ENCODE data around the gene MEF2A. TPM values are rescaled to one million over a fixed set of nuclear protein-coding genes. Genes with fewer than 3 reads are reported as not detected.
"Not testable (repeated sequence)": the region's sequence is repeated elsewhere in the genome, so short reads cannot be mapped to it uniquely, and the experiment has no call there.

Gene MEF2A
- polyA plus RNA-seq, 1 donor: 56.4 TPM

DNA sequence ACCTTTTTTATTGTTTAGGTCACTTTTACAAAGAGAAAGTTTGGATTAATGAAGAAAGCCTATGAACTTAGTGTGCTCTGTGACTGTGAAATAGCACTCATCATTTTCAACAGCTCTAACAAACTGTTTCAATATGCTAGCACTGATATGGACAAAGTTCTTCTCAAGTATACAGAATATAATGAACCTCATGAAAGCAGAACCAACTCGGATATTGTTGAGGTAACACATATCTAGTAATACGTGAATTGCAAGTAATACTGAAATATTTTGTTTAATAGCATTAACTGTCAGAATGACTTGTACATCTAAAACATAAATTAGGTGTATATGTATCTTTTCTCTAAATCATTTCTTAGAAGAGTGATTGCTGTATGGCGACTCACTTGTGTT lies 79.8 kb downstream of the MEF2A start:
- no peak for DNase-seq (ENCODE audit: low read depth)

DNA sequence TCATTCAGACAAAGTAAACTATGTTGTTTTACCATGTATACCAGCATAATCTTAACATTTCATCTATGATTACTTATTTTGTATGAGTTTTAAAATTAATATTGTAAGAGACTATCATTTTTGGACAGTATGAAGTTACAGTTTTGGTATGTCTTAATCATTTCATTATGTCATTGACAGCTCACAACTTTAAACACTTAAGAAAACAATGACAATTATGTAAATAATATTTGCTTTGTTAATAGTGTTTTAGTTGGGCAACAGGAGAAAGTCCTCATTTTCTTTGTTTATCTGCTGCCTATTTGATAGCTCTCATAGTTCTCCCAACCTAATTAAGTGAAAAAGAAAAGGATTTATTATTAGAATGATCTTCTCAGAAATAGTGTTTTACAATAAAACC lies 80.2 kb downstream of the MEF2A start:
- DNase-seq (ENCODE audit: low read depth): no peak

DNA sequence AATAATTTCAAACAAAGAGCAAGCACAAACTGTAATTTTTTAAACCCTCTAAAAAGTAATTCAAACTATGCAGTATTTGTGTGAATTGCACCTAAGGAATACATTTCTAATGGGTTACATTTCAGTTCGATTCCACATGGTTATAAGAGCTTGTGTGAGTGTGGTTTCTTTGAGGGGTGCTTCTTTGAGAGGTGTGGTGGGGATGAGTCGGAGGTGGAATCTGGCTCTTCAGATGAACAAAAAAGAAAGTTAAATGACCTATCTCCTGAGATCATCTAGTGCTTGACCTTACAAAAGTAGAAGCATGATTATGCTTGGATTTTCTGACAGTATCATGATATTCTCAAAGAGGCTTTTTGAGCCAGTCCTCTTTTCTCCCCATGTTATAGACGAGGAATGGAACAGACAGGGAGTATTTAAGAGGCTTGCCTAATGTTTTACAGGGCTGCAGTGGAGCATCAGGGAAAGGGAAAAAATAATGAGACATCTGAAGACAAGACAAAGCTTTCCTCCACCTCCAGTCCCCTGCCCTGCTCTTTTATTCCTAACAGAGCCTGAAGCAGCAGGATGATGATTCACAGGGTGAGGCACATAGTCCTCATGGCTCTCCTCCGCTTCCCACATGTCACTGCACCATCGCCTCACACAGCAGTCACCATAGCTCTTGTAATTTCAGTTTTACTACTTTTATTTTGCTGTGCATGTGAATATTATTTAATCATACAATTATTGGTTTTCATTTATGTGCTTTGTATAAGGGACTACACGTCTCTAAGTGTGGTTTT lies 85.4 kb downstream of the MEF2A start:
- DNase-seq (ENCODE audit: low read depth): no peak

DNA sequence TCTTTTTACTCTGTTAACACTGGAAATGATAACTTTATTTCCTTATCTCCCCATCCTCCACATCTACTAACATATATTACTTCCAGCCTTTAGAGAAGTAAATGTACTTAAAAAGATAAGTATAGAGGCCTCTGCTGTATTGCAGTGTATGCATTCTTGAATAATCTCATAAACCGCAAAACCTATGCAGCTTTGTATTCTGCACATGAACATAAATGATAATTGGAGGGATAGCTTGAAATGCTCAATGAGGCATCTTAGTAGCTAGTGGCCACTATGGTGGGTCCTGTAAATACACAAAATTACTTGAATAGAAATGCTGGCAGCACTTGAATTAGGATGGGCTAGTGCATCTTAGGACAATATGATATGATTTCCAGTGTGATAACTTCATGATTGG lies 90.4 kb downstream of the MEF2A start:
- no peak for DNase-seq (ENCODE audit: low read depth)

DNA sequence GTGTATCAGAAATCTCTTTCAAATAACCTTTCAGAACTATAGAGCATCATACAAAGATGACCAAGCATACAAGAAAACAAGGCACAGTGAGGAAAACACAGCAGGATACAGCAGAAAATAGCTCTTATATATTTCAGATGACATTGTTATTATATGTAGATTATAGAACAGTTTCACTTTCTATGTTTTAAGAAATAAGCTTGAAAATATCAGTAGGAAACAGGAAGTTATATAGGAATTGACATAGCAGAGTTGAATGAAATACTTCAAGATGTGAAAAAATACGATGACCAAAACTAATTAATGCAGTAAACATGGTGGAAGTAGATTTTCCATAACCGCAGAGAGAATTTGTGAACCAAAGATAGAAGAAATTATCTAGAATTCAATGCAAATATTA lies 92.2 kb downstream of the MEF2A start:
- no peak for DNase-seq (ENCODE audit: low read depth)

DNA sequence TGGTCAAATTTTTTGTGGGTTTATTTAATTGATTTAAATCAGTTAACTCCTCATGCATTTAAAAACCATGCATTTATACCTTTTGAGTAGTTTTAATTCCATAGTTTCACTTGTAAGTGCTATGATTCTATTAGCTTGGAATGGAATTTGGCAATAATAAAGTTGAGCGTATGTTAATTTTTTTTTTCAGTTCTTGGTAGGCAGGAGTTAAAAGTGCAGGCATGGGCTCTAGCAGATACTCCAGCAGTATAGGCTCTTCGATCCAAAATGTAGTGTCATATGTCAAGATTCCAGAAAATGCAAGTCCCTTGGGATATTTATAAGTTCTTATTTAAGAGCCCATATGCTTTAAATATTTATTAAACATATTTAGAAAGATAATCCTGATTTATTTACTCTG lies 97.1 kb downstream of the MEF2A start:
- DNase-seq (ENCODE audit: low read depth): peak; percentile 28

DNA sequence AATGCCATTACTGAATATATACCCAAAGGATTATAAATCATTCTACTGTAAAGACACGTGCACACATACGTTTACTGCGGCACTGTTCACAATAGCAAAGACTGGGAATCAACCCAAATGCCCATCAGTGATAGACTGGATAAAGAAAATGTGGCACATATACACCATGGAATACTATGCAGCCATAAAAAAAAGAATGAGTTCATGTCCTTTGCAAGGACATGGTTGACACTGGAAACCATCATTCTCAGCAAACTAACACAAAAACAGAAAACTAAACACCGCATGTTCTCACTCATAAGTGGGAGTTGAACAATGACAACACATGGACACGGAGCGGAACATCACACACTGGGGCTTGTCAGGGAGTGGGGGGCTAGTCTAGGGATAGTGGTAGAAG lies 100.3 kb downstream of the MEF2A start:
- not testable (repeated sequence) for DNase-seq (ENCODE audit: low read depth)

DNA sequence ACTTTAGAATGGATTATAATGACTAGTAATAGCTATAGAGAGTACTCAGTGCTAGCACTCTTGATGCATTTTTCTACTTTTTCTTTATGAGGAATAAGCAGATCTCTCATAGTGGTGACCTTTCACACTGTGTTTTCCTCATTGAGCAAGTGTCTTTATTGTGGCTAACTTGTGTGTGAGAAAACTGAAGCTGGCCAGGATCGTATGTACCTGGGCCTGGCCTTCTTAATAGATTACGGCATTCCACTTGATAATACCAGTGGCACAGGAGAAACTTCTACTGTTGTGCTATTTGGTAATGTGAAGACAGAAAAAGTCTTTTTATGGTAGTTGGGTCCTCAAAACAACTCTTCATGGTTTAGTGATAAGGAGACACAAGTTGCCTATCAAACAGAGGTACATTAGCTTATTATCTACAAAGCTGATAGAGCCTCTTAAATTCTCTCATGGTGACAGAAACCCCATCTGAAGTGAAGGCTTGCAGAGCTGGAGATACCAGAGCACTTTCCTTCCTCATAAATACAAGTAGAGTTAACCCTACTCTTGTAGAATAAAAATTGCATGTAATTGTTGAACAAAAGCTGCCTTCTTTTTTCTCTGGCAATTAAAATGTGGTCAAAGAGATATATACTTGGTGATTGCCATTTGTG lies 102.9 kb downstream of the MEF2A start:
- no peak for DNase-seq (ENCODE audit: low read depth)

DNA sequence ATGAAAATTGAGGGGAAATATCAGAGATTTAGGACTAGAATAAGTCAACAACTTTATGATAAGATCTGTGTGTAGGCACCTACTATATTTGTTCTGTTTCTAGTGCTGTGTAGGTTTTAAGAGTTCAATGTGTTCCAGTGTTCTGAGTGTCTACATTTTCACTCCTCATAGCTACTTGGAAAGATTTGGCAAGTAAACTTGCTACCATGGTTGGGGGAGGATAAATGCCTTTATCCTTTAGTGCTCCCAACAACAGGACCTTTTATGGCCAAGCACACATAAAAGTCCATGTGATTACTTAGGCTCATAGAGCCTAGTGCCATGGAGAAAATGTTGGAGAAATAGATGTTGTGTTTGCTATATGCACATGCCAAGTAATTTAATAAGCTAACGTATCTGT lies 103.5 kb downstream of the MEF2A start:
- DNase-seq (ENCODE audit: low read depth): no peak

DNA sequence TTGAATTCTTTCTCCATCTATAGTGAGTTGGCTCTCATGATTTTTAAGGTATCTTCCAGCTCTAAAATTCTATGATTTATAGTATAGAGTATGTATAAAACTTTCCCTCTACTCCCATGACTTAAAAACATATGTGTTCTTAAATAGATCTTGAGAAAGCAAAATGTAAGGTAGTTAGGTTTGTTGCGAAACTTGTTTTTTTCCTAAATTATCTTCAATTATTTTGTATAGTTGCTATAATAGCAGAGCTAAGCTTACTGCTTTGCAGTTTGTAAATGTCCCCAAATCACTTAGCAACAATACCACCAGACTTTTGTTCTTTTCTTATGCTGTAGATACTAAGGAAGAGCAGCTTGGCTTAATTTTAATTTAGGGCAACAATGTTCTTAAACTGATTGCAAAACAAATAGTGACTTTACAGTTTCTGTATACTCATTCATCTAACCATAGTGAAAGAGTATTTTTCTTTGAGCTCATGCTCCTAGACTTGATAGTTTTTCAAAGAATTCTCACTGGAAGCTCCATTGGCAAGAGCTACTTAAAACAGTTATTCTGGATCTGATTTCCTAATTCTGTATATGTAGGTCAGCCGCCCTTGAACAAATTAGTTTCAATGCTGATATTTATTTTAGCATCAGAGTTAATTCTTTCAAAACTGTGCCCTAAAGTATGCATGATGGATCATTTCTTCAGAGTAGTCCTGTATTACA lies 106.3 kb downstream of the MEF2A start:
- DNase-seq (ENCODE audit: low read depth): no peak

DNA sequence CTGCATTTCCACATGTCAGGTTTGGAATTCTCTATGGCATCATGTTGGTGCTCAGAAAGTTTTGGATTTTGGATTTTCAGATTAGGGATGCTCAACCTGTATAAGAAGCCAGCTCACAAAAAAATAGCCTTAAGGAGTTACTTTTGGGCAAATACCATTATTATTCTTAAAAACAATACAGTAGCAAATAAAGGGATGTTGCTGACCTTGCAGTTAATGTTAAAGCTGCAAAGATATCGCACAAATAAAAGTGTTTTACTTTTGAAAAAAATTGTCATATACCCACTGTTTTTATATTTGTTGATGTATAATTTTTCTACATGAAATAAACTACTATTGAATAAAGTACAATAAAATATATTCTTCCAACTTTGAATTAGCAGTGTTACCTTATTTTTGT lies 107.3 kb downstream of the MEF2A start:
- DNase-seq (ENCODE audit: low read depth): no peak

DNA sequence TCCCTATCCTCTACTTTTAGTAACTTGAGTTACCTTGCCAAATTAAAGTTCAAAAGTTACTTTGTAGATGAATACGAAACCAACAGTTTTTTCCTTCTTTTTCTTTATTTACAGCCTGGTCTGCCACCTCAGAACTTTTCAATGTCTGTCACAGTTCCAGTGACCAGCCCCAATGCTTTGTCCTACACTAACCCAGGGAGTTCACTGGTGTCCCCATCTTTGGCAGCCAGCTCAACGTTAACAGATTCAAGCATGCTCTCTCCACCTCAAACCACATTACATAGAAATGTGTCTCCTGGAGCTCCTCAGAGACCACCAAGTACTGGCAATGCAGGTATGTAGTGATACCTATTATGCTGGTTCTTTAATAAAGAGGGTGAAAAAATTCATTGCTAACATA lies 108.5 kb downstream of the MEF2A start:
- DNase-seq (ENCODE audit: low read depth): no peak

DNA sequence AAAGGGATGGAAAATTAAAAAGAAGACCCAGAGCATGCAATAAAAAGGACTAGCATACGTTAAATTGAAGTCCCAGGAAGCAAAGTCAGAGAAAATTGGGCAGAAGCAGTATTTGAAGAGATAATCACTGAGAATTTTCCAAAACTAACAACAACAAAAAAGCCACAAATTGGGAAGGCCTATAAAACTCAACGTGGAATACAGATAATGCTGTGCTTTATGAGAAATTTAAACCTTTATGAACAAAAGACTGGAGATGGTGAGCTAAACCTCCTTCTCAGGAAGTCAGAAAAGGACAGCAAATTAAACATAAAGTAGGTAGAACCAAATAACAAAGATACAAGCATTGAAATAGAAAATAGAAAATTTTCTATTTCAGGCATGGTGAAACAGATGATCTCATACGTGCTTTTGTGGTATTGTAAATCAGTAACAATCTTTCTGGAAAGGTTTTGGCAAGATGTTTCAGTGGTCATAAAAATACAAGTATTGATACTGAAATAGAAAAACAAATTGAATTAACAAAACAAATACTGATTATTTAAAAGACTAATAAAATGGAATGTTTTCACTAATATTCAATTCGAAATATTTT lies 111.9 kb downstream of the MEF2A start:
- no peak for DNase-seq (ENCODE audit: low read depth)

DNA sequence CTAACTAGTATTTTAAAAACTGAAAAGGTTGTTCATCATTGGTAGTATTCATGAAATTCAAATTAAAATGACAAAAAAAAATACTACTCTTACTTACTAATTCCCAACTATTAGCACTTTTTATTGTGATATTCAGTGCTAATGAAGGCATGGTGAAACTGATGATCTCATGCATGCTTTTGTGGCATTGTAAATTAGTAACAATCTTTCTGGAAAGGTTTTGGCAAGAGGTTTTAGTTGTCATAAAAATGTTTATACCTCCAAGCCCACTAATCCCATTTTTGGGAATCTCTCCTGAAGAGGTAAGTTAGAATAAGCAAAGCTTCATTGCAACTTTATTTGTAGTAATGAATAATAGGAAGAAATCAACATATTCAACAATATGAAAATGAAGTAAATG lies 114.5 kb downstream of the MEF2A start:
- DNase-seq (ENCODE audit: low read depth): no peak

DNA sequence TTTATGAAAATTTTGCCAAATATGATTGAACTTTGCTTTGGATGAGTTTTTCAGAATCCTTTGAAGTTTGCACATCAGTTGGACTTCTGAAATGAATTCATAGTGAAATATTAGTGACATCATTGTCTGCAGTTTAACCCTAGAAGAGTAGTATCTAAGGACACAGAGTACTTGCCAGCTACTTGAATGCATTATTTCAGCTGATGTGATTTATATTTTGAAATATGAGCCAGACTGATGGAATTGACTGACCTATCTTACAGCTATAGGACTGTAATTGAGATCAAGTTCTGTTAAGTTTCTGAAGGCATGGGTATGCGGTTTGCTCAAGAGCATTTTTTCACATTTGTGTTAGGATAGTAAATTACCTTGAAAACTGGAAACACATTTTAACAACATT lies 116.2 kb downstream of the MEF2A start:
- no peak for DNase-seq (ENCODE audit: low read depth)

DNA sequence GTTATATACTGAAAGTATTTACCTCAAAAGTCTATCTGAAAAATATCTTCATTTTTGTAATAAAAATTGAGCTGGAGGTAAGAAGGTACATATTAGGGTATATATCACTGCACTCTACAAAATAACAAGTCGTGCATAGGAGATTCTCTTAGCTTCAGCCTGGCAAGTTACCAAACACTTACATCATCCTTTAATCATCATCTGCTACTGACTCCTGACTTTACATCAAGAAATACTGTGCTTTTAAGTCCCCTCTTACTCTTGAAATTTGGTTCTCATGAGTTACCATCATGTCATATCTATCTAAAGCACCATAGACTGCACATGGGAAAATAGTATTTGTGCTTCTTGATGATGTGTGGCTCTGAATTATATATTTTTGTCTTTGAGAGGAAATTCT lies 116.7 kb downstream of the MEF2A start:
- no peak for DNase-seq (ENCODE audit: low read depth)

DNA sequence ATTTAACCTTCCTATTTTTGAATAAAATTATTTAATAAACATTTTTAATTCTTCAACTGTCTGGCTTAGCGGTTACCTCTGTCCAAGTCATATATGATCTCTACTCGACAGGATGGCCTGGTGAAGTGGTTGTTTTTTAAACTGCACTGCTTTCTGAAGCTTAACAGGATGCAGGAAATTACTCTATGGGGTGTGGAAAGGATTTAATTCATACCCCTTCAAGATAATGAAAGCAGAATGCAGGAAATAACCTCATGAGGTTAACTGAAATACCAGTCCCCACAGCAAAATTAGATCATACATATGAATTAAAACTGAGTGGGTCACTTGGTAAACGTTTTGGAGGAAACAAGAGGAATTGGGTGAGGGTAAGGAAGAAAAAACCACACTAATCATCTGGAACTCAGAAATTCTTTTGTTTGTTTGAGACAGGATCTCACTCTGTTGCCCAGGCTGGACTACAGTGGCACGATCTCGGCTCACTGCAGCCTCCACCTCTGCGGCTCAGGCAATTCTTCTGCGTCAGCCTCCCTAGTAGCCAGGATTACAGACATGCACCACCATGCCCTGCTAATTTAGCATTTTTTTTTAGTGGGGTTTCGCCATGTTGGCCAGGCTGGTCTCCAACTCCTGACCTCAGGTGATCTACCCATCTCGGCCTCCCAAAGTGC lies 117.4 kb downstream of the MEF2A start:
- DNase-seq (ENCODE audit: low read depth): no peak

DNA sequence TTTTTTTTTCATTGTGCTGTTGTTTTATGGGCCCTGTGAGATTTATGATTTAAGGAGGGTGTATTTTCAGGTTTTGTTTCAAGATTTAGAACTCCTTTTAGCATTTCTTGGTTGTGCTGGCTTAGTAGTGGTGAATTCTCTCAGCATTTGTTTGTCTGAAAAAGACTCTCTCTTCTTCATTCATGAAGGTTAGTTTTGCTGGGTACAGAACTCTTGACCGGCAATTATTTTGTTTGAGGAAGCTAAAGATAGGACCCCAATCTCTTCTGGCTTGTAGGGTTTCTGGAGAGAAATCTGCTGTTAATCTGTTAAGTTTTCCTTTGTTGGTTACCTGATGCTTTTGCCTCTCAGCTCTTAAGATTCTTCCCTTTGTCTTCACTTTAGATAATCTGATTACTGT lies 120.5 kb downstream of the MEF2A start:
- DNase-seq (ENCODE audit: low read depth): no peak

DNA sequence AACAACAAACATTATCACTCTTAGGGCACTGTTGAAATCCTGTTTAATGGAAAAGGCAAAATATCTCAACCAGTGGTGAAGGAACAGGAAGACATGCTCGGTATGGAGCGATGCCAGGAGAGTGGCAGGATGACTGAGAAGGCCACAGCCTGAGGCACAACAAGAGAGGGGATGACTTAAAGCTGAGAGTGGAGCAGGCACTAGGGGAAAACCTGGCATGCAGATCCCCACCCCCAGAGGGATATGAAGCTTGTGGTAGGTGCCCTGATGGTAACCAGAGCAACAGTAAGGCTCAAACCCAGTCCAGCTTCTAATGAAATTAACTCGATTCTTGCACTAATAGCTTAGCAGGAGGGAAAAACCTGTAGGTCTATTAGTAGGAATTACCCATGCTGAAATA lies 127.0 kb downstream of the MEF2A start:
- no peak for DNase-seq (ENCODE audit: low read depth)

DNA sequence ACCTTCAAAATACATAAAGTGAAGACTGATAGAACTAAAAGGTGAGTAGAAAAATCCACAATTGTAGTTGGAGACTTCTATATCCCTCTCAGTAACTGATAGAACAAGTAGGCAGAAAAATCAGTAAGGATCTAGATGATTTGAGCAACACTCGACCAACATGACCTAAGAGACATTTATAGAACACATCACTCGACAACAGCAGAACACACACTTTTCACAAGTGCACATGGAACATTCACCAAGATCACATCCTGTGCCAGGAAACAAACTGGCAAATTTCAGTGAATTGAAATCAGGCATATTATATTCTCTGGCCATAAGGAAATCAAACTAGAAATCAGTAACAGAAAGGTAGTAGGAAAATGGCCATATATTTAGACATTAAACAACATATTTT lies 130.3 kb downstream of the MEF2A start:
- DNase-seq (ENCODE audit: low read depth): no peak

DNA sequence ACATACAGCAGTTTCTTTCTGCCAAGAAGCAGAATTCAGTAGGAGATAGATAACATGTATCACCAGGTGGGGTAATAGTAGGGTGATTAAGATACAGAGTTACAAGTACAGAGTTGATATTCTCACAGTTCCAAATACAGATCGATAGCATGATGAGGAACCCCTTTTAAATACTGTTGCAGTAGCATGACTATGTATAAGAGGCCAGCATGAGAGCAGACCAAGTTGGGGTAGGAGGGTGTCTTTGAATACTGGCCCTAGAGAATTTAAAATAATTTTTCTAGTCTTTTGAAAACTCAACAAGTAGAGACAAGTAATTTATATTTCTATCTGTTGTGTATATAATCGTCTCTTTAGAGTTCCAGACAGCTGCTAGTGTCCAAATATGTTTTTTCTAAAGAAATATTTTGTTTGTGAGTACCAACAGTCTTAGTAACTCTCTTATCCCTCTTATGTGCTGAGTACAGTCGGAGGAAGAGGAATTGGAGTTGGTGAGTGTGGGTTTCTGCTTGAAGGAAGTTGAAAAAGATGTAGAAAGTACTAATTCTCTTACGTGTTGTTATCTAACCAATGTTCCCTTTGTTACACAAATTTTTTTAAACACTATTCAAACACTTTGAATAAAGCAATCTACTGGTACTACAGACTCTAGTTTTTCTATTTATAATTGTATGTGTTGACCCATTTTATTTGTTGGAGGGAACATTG lies 137.3 kb downstream of the MEF2A start:
- DNase-seq (ENCODE audit: low read depth): no peak
